Mesodermal cell (in vitro differentiated cells): ENCODE data around the gene LIPE.

Source experiments
- H3K27ac ChIP-seq: 2 replicates; pipeline ENCODE4 v1.7.0; 2013; ENCODE audit warnings: mild to moderate bottlenecking, low read depth, low read length, moderate library complexity; ENCODE audit not compliant: severe bottlenecking
- H3K36me3 ChIP-seq: 2 replicates; pipeline ENCODE4 v1.7.1; 2013; ENCODE audit warnings: mild to moderate bottlenecking, low read length, moderate library complexity; ENCODE audit not compliant: control insufficient read depth, insufficient read depth
- H3K4me1 ChIP-seq: one replicate; pipeline ENCODE4 v1.7.1; 2013; ENCODE audit warnings: mild to moderate bottlenecking, low read length; ENCODE audit not compliant: insufficient read depth, control insufficient read depth, poor library complexity, severe bottlenecking
- H3K4me3 ChIP-seq: 2 replicates; pipeline ENCODE4 v1.7.0; 2013; ENCODE audit warnings: low read length, control low read depth, mild to moderate bottlenecking; ENCODE audit not compliant: insufficient read depth, poor library complexity, severe bottlenecking; ENCODE audit errors: extremely low read depth
- H3K9me3 ChIP-seq: 2 replicates; pipeline ENCODE4 v1.7.1; 2013; ENCODE audit warnings: mild to moderate bottlenecking, low read length, moderate library complexity; ENCODE audit not compliant: control insufficient read depth
- WGBS, 2 experiments: methylation state at CpG; one replicate each; pipeline ENCODE4 v1.1.5; 2013; ENCODE audit warnings: missing lambda C conversion rate in 2 of 2; ENCODE audit not compliant: insufficient coverage in 2 of 2; 5-methylcytosine and 5-hydroxymethylcytosine counted together

Gene LIPE

GRCh38 chr19:42376177-42376555 is 51.0 kb downstream of the LIPE start:
- 94 to 99% methylated on average over 13 to 16 of the region's 17 CpGs for WGBS, 2 experiments
- H3K27ac ChIP-seq, result no peak overlapping the region

GRCh38 chr19:42375415-42376176 is 51.6 kb downstream of the LIPE start:
- Histone ChIP-seq H3K4me3 (no peak overlapping the region), H3K36me3 (peaks cover 12% of the 10 kb centered on the region), H3K9me3 (no peaks in the 10 kb centered on the region), H3K4me1 (no peaks in the 10 kb centered on the region), H3K27ac (no peak overlapping the region)
- 96 to 98% methylated on average over 31 to 54 of the region's 54 CpGs for WGBS, 2 experiments

More at GRCh38 chr19:42376177-42376555, 51.0 kb downstream of the LIPE start:
- H3K9me3 ChIP-seq, result no peaks in the 10 kb centered on the region
- H3K36me3 ChIP-seq, result peaks cover 12% of the 10 kb centered on the region
- no peaks in the 10 kb centered on the region for H3K4me1 ChIP-seq
- no peak overlapping the region for H3K4me3 ChIP-seq

GRCh38 chr19:42374826-42375376 is 52.3 kb downstream of the LIPE start:
- Histone ChIP-seq H3K9me3 (no peaks in the 10 kb centered on the region), H3K4me1 (no peaks in the 10 kb centered on the region), H3K27ac (no peak overlapping the region), H3K4me3 (no peak overlapping the region), H3K36me3 (peaks cover 12% of the 10 kb centered on the region)
- 94 to 95% methylated on average over 11 of the region's 11 CpGs for WGBS, 2 experiments

- no peak overlapping the region for H3K27ac ChIP-seq
- no peaks in the 10 kb centered on the region for H3K4me1 ChIP-seq
- peaks cover 9% of the 10 kb centered on the region for H3K36me3 ChIP-seq
- H3K4me3 ChIP-seq, result no peak overlapping the region
- 79 to 90% methylated on average over 2 to 5 of the region's 12 CpGs for WGBS, 2 experiments
- no peaks in the 10 kb centered on the region for H3K9me3 ChIP-seq
Measured at GRCh38 chr19:42370626-42371175, 56.5 kb downstream of the LIPE start.

GRCh38 chr19:42370068-42370520 is 57.1 kb downstream of the LIPE start:
- Histone ChIP-seq H3K27ac (no peak overlapping the region), H3K4me1 (no peaks in the 10 kb centered on the region), H3K4me3 (no peak overlapping the region), H3K36me3 (peaks cover 5% of the 10 kb centered on the region), H3K9me3 (no peaks in the 10 kb centered on the region)
- 35 to 40% methylated on average over 8 to 9 of the region's 9 CpGs for WGBS, 2 experiments

GRCh38 chr19:42369433-42370067 is 57.6 kb downstream of the LIPE start:
- Histone ChIP-seq H3K4me3 (no peak overlapping the region), H3K36me3 (peaks cover 3% of the 10 kb centered on the region), H3K4me1 (no peaks in the 10 kb centered on the region), H3K9me3 (no peaks in the 10 kb centered on the region), H3K27ac (no peak overlapping the region)
- WGBS, 2 experiments, result 85 to 91% methylated on average over 15 to 26 of the region's 27 CpGs

- no peaks in the 10 kb centered on the region for H3K9me3 ChIP-seq
- WGBS, 2 experiments, result 92 to 97% methylated on average over 14 to 15 of the region's 15 CpGs
- no peak overlapping the region for H3K4me3 ChIP-seq
- no peak overlapping the region for H3K27ac ChIP-seq
- H3K4me1 ChIP-seq, result no peaks in the 10 kb centered on the region
- peaks cover 11% of the 10 kb centered on the region for H3K36me3 ChIP-seq
Measured at GRCh38 chr19:42368765-42369164, 58.4 kb downstream of the LIPE start.

GRCh38 chr19:42368360-42368759 is 58.8 kb downstream of the LIPE start:
- H3K36me3 ChIP-seq, result peaks cover 15% of the 10 kb centered on the region
- no peaks in the 10 kb centered on the region for H3K4me1 ChIP-seq
- H3K27ac ChIP-seq, result no peak overlapping the region
- H3K9me3 ChIP-seq, result no peaks in the 10 kb centered on the region
- no peak overlapping the region for H3K4me3 ChIP-seq
- WGBS, 2 experiments, result 91 to 100% methylated on average over 2 to 11 of the region's 11 CpGs

- WGBS, 2 experiments, result 40 to 46% methylated on average over 1 to 2 of the region's 4 CpGs
- peaks cover 20% of the 10 kb centered on the region for H3K36me3 ChIP-seq
- H3K27ac ChIP-seq, result no peak overlapping the region
- H3K4me3 ChIP-seq, result no peak overlapping the region
- no peaks in the 10 kb centered on the region for H3K9me3 ChIP-seq
- H3K4me1 ChIP-seq, result no peaks in the 10 kb centered on the region
Measured at GRCh38 chr19:42367929-42368328, 59.3 kb downstream of the LIPE start.

GRCh38 chr19:42366673-42367072 is 60.5 kb downstream of the LIPE start:
- Histone ChIP-seq H3K27ac (no peak overlapping the region), H3K9me3 (no peaks in the 10 kb centered on the region)
- WGBS, 2 experiments, result 67 to 100% methylated on average over 1 of the region's 1 CpG

More at GRCh38 chr19:42366673-42367072, 60.5 kb downstream of the LIPE start:
- H3K4me1 ChIP-seq, result no peaks in the 10 kb centered on the region
- H3K36me3 ChIP-seq, result peaks cover 23% of the 10 kb centered on the region
- H3K4me3 ChIP-seq, result no peak overlapping the region
